ENCODE results near the gene ZFR2. TPM values are rescaled to one million over a fixed set of nuclear protein-coding genes. Genes with fewer than 3 reads are reported as not detected.

Gene ZFR2
- total RNA-seq, 1 experiment from 2014 or later, result not detected

DNA sequence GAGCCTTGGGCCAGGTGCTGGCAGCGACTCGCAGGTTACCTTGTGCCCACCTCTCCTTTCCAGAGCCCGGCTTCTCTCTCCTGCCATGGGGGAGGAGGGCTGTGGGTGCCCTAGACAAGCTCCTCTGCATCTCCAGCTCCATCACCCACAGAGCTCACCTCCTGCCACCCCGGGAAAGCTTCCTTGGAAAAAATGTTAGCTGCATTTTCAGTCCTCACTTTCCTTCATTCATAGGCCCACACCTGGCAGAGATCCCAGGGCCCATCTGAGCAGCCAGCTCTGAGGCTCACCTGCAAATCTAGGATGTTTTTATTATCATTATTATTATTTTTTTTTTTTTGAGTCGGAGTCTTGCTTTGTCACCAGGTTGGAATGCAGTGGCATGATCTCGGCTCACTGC, 36.8 kb downstream of the ZFR2 start:
- DNase-seq (ENCODE audit: unreplicated experiment), result no peak
- intact Hi-C loops (cut with micrococcal nuclease), result no loop called here
- no peaks in the 10 kb centered on the region for H3K36me3 Mint-ChIP-seq (ENCODE audit: insufficient read depth, unreplicated experiment)
- ChIA-PET CTCF (interaction anchor here (0.6 to 0.8 kb wide), 2 partner anchors 16 to 124 kb away, joined by 3 to 4 read pairs; partner anchors contain the start of gene TJP3), POLR2A (no interaction called here)
- no peaks in the 10 kb centered on the region for H3K9me3 Mint-ChIP-seq (ENCODE audit: unreplicated experiment)
- peaks cover 10% of the 10 kb centered on the region for H3K4me1 Mint-ChIP-seq (ENCODE audit: insufficient read depth, unreplicated experiment)
- BruUV-seq (replicated peaks), result no TSS peak
- H3K27ac Mint-ChIP-seq (ENCODE audit: low read depth, unreplicated experiment), result no peak overlapping the region
- TF ChIP-seq CTCF (IDR thresholded peaks at IDR 0.05; ENCODE audit: unreplicated experiment), result no peak
- H3K27me3 Mint-ChIP-seq (ENCODE audit: insufficient read depth, unreplicated experiment), result no peaks in the 10 kb centered on the region
- no peak overlapping the region for H3K4me3 Mint-ChIP-seq (ENCODE audit: unreplicated experiment)

- no peak overlapping the region for H3K27ac Mint-ChIP-seq (ENCODE audit: low read depth, unreplicated experiment)
- POLR2A ChIA-PET, result no interaction called here
- H3K27me3 Mint-ChIP-seq (ENCODE audit: insufficient read depth, unreplicated experiment), result no peaks in the 10 kb centered on the region
- no peaks in the 10 kb centered on the region for H3K9me3 Mint-ChIP-seq (ENCODE audit: unreplicated experiment)
- TF ChIP-seq CTCF (IDR thresholded peaks at IDR 0.05; ENCODE audit: unreplicated experiment), result no peak
- H3K4me3 Mint-ChIP-seq (ENCODE audit: unreplicated experiment), result no peak overlapping the region
- peaks cover 10% of the 10 kb centered on the region for H3K4me1 Mint-ChIP-seq (ENCODE audit: insufficient read depth, unreplicated experiment)
- intact Hi-C loops (cut with micrococcal nuclease), result no loop called here
- DNase-seq (ENCODE audit: unreplicated experiment), result no peak
- BruUV-seq (replicated peaks), result no TSS peak
- H3K36me3 Mint-ChIP-seq (ENCODE audit: insufficient read depth, unreplicated experiment), result no peaks in the 10 kb centered on the region
- CTCF ChIA-PET, result interaction anchor here (0.8 kb wide), 1 partner anchor 17 kb away, joined by 3 read pairs; no protein-coding TSS in a partner anchor
Observed at GRCh38 chr19:3831601-3832000, 37.2 kb downstream of the ZFR2 start.

- no peak for TF ChIP-seq CTCF (IDR thresholded peaks at IDR 0.05; ENCODE audit: unreplicated experiment)
- peaks cover 10% of the 10 kb centered on the region for H3K4me1 Mint-ChIP-seq (ENCODE audit: insufficient read depth, unreplicated experiment)
- POLR2A ChIA-PET, result interaction anchor here (0.6 kb wide), 1 partner anchor 1673 kb away, joined by 4 read pairs; no protein-coding TSS in a partner anchor
- no TSS peak for BruUV-seq (replicated peaks)
- no peak overlapping the region for H3K4me3 Mint-ChIP-seq (ENCODE audit: unreplicated experiment)
- no peaks in the 10 kb centered on the region for H3K9me3 Mint-ChIP-seq (ENCODE audit: unreplicated experiment)
- CTCF ChIA-PET, result interaction anchor here (0.8 kb wide), 1 partner anchor 165 kb away, joined by 3 read pairs; no protein-coding TSS in a partner anchor
- DNase-seq (ENCODE audit: unreplicated experiment), result no peak
- no peak overlapping the region for H3K27ac Mint-ChIP-seq (ENCODE audit: low read depth, unreplicated experiment)
- intact Hi-C loops (cut with micrococcal nuclease), result no loop called here
- H3K36me3 Mint-ChIP-seq (ENCODE audit: insufficient read depth, unreplicated experiment), result no peaks in the 10 kb centered on the region
- H3K27me3 Mint-ChIP-seq (ENCODE audit: insufficient read depth, unreplicated experiment), result peaks cover 2% of the 10 kb centered on the region
Observed at GRCh38 chr19:3830621-3831589, 37.9 kb downstream of the ZFR2 start.

- Mint-ChIP-seq H3K9me3 (ENCODE audit: unreplicated experiment) (no peaks in the 10 kb centered on the region), H3K27me3 (ENCODE audit: insufficient read depth, unreplicated experiment) (peaks cover 11% of the 10 kb centered on the region), H3K4me3 (ENCODE audit: unreplicated experiment) (no peak overlapping the region), H3K27ac (ENCODE audit: low read depth, unreplicated experiment) (no peak overlapping the region), H3K36me3 (ENCODE audit: insufficient read depth, unreplicated experiment) (no peaks in the 10 kb centered on the region), H3K4me1 (ENCODE audit: insufficient read depth, unreplicated experiment) (peaks cover 10% of the 10 kb centered on the region)
- POLR2A ChIA-PET, result no interaction called here
- intact Hi-C loops (cut with micrococcal nuclease), result loop anchor here (10.0 kb wide), 1 partner anchor 63 kb away; the partner anchor contains the start of genes APBA3 and MRPL54
- no TSS peak for BruUV-seq (replicated peaks)
- CTCF ChIA-PET, result interaction anchor here (0.6 kb wide), 1 partner anchor 1236 kb away, joined by 4 read pairs; no protein-coding TSS in a partner anchor
- no peak for TF ChIP-seq CTCF (IDR thresholded peaks at IDR 0.05; ENCODE audit: unreplicated experiment)
- DNase-seq (ENCODE audit: unreplicated experiment), result no peak
Observed at GRCh38 chr19:3827306-3827705, 41.5 kb downstream of the ZFR2 start.

Data from MCF 10A (cell line).